B cell (primary cell): ENCODE data around the gene IPO8. TPM values are rescaled to one million over a fixed set of nuclear protein-coding genes. Genes with fewer than 3 reads are reported as not detected.

Experiments used
- ATAC-seq: fragments of 200-7000 bp; cut with Tn5 transposase; one replicate; pipeline ENCODE4 v1.10.0; 2021; ENCODE audit warnings: low read depth, mild to moderate bottlenecking, moderate number of reproducible peaks, moderate library complexity
- CTCF ChIA-PET: fragments of 350-600 bp; sonication (Branson Sonifier 250); formaldehyde crosslinking; loops from one replicate; lab custom pipeline; 2021; ENCODE audit warnings: antibody characterized with exemption, inconsistent platforms; lab: Charles Lee
- POLR2A ChIA-PET: fragments of 350-600 bp; sonication (Branson Sonifier 250); formaldehyde crosslinking; loops from one replicate; lab custom pipeline; 2021; ENCODE audit warnings: antibody characterized with exemption; lab: Charles Lee
- DNase-seq: peaks from one replicate; pipeline ENCODE4 v3.0.0; 2013
- H2AFZ ChIP-seq: 2 replicates; pipeline ENCODE4 v1.6.1; 2012; ENCODE audit warnings: mild to moderate bottlenecking, low read depth, low read length; ENCODE audit not compliant: insufficient read depth, poor library complexity, severe bottlenecking
- H3K27ac ChIP-seq, 2 donors: 1 replicate in 1 of 2; 2 replicates in 1 of 2; pipeline ENCODE4 v1.5.1; 2012 to 2013; ENCODE audit warnings: low read length in 2 of 2, mild to moderate bottlenecking in 2 of 2, moderate library complexity in 1 of 2
- H3K27me3 ChIP-seq, 4 experiments: fragments of 200-600 bp in 1 of 4; sonication (generic) in 1 of 4; replicated peaks in 1 of 4; 1 replicate in 2 of 4; 2 replicates in 2 of 4; pipeline versions ENCODE4 v1.6.1 to v1.7.0; 2013 to 2016; ENCODE audit warnings: low read length in 3 of 4, mild to moderate bottlenecking in 2 of 4, mixed read lengths in 1 of 4, moderate library complexity in 1 of 4; ENCODE audit not compliant: insufficient read depth in 4 of 4, control insufficient read depth in 3 of 4; ENCODE audit errors: control extremely low read depth in 1 of 4
- H3K36me3 ChIP-seq, 2 experiments: replicated peaks in 1 of 2; 1 replicate in 1 of 2; 2 replicates in 1 of 2; pipeline versions ENCODE4 v1.6.1 to v1.7.1; 2013; ENCODE audit warnings: low read length in 1 of 2; ENCODE audit not compliant: insufficient read depth in 2 of 2, control insufficient read depth in 1 of 2; ENCODE audit errors: control extremely low read depth in 1 of 2, extremely low read depth in 1 of 2
- H3K4me1 ChIP-seq, 2 donors: fragments of 200-600 bp in 1 of 2; sonication (generic) in 1 of 2; 1 replicate in 1 of 2; 2 replicates in 1 of 2; pipeline versions ENCODE4 v1.5.1 to v1.6.1; 2013 to 2017; ENCODE audit warnings: low read length in 2 of 2; ENCODE audit not compliant: control insufficient read depth in 2 of 2, insufficient read depth in 2 of 2
- H3K4me2 ChIP-seq: replicated peaks from 2 replicates; pipeline ENCODE3; 2012; ENCODE audit warnings: mild to moderate bottlenecking, low read depth, low read length; ENCODE audit not compliant: poor library complexity, severe bottlenecking
- H3K4me3 ChIP-seq, 5 experiments: fragments of 200-600 bp in 1 of 5; sonication (generic) in 1 of 5; 1 replicate in 3 of 5; 2 replicates in 2 of 5; pipeline versions ENCODE4 v1.5.1 to v1.7.0; 2011 to 2016; ENCODE audit warnings: low read length in 4 of 5, mild to moderate bottlenecking in 4 of 5, low read depth in 2 of 5, control low read depth in 1 of 5, moderate library complexity in 1 of 5; ENCODE audit not compliant: insufficient read depth in 1 of 5; ENCODE audit errors: control extremely low read depth in 1 of 5, extremely low read depth in 1 of 5
- H3K79me2 ChIP-seq: fragments of 200-600 bp; sonication (generic); one replicate; pipeline ENCODE4 v1.6.0; 2016; ENCODE audit warnings: low read length; ENCODE audit not compliant: control insufficient read depth, insufficient read depth
- H3K9ac ChIP-seq: fragments of 200-600 bp; sonication (generic); 2 replicates; pipeline ENCODE4 v1.6.1; 2017; ENCODE audit warnings: mild to moderate bottlenecking, low read length, moderate library complexity
- H3K9me3 ChIP-seq, 3 donors: one replicate each; pipeline versions ENCODE4 v1.6.1 to v1.7.1; 2013; ENCODE audit warnings: low read length in 2 of 3; ENCODE audit not compliant: control insufficient read depth in 2 of 3, insufficient read depth in 1 of 3; ENCODE audit errors: control extremely low read depth in 1 of 3
- H4K20me1 ChIP-seq: 2 replicates; pipeline ENCODE4 v1.6.0; 2012; ENCODE audit warnings: mild to moderate bottlenecking, low read length; ENCODE audit not compliant: insufficient read depth, control insufficient read depth, poor library complexity, severe bottlenecking
- H3K27ac Mint-ChIP-seq: one replicate; pipeline ENCODE4 v1.8.0; 2021; ENCODE audit warnings: mixed read lengths
- H3K27me3 Mint-ChIP-seq: one replicate; pipeline ENCODE4 v1.8.0; 2021; ENCODE audit warnings: mixed read lengths
- H3K4me1 Mint-ChIP-seq: one replicate; pipeline ENCODE4 v1.8.0; 2021; ENCODE audit warnings: mixed read lengths
- H3K4me3 Mint-ChIP-seq: one replicate; pipeline ENCODE4 v1.8.0; 2021; ENCODE audit warnings: mixed read lengths
- H3K9me3 Mint-ChIP-seq: one replicate; pipeline ENCODE4 v1.8.0; 2022; ENCODE audit warnings: mixed read lengths; ENCODE audit not compliant: insufficient read depth
- CTCF ChIP-seq: fragments of 200-600 bp; IDR thresholded peaks from one replicate; pipeline ENCODE4 v1.8.0; 2022; ENCODE audit warnings: antibody characterized with exemption, mild to moderate bottlenecking
- EZH2 ChIP-seq: IDR thresholded peaks from 2 replicates; pipeline ENCODE4 v1.6.1; 2012; ENCODE audit warnings: borderline replicate concordance, low read depth, mild to moderate bottlenecking, moderate library complexity, low read length; ENCODE audit not compliant: insufficient read depth, poor library complexity, severe bottlenecking
- WGBS: methylation state at CpG from one replicate; pipeline ENCODE4 v1.1.5; 2013; ENCODE audit warnings: missing lambda C conversion rate; ENCODE audit not compliant: insufficient coverage; 5-methylcytosine and 5-hydroxymethylcytosine counted together
- intact Hi-C: fragments of 100-400 bp; cut with micrococcal nuclease; formaldehyde crosslinking; loops from one replicate; pipeline ENCODE4 v1.10.0; 2022
- polyA plus RNA-seq: library from polyadenylated mRNA; depleted of rRNA; stranded (reverse); fragments of >200 nt; gene quantifications from 2 replicates; pipeline ENCODE4 v1.2.3, GENCODE V29; 2012
- total RNA-seq, 2 donors: library from RNA; stranded (reverse); fragments of 120-200 nt in 1 of 2; gene quantifications; 1 replicate in 1 of 2; 2 replicates in 1 of 2; pipeline versions ENCODE4 v1.2.3 to v1.2.4, GENCODE V29; 2013 to 2022

The IPO8 gene
- total and polyA plus RNA-seq, 2 donors (not counting 1 experiment from before 2014, with no cell fraction given) = 7.5 to 58.1 TPM

GRCh38 chr12:30696103-30696408 is 387 bp upstream of the IPO8 start:
- H3K27me3 Mint-ChIP-seq = no peaks in the 10 kb centered on the region
- Histone ChIP-seq H3K4me2 (peak overlapping the region; percentile 86), H3K36me3 (no peaks in the 10 kb centered on the region), H3K27me3 (no peaks in the 10 kb centered on the region), H2AFZ (peak overlapping the region; percentile 97), H3K79me2 (peaks cover 47% of the 10 kb centered on the region), H3K9me3 (no peaks in the 10 kb centered on the region), H3K4me1 (peaks cover 27% of the 10 kb centered on the region in 2 donors), H3K27ac (peak overlapping the region; percentile 68 to 88), H4K20me1 (peaks cover 13% of the 10 kb centered on the region), H3K9ac (peak overlapping the region; percentile 95), H3K4me3 (peak overlapping the region; percentile 64 to 95 (median 89))
- POLR2A ChIA-PET = interaction anchor here (1.2 to 1.4 kb wide), 3 partner anchors 57 to 1315 kb away, joined by 3 to 7 read pairs (median 5); partner anchors contain the start of genes CAPRIN2 and ERGIC2
- H3K4me1 Mint-ChIP-seq = peaks cover 41% of the 10 kb centered on the region
- peak overlapping the region; percentile 97 for H3K4me3 Mint-ChIP-seq
- TF ChIP-seq CTCF (no peak), EZH2 (no peak)
- no peak for DNase-seq
- no peaks in the 10 kb centered on the region for H3K9me3 Mint-ChIP-seq
- peak overlapping the region; percentile 97 for H3K27ac Mint-ChIP-seq
- no peak for ATAC-seq
- intact Hi-C loops = loop anchor here (5.0 to 10.0 kb wide), 2 partner anchors 376 to 1759 kb away; partner anchors contain the start of gene DDX11
- 19% methylated on average over 3 of the region's 6 CpGs for WGBS
- CTCF ChIA-PET = interaction anchor here (0.7 to 2.5 kb wide), 9 partner anchors 11 to 620 kb away, joined by 3 to 11 read pairs (median 4); partner anchors contain the start of gene CAPRIN2

- peaks cover 0 to 4% of the 10 kb centered on the region in 2 experiments for H3K36me3 ChIP-seq
- H3K9me3 ChIP-seq = no peaks in the 10 kb centered on the region
- ATAC-seq (no peak), DNase-seq (peak; percentile 20)
- Mint-ChIP-seq H3K4me1 (peaks cover 45% of the 10 kb centered on the region), H3K9me3 (no peaks in the 10 kb centered on the region), H3K27me3 (no peaks in the 10 kb centered on the region), H3K27ac (peak overlapping the region; percentile 92), H3K4me3 (peak overlapping the region; percentile 97)
- peaks cover 15% of the 10 kb centered on the region for H4K20me1 ChIP-seq
- peak overlapping the region; percentile 95 for H3K9ac ChIP-seq
- ChIA-PET POLR2A (interaction anchor here (0.5 to 1.4 kb wide), 3 partner anchors 9 to 1314 kb away, joined by 3 to 7 read pairs (median 4); partner anchors contain the start of gene ERGIC2), CTCF (interaction anchor here (1.1 to 2.5 kb wide), 6 partner anchors 8 to 60 kb away, joined by 3 to 11 read pairs (median 5); partner anchors contain the start of gene CAPRIN2)
- no peaks in the 10 kb centered on the region for H3K27me3 ChIP-seq
- H3K4me1 ChIP-seq = peaks cover 27% of the 10 kb centered on the region in 2 donors
- WGBS = 28% methylated on average over 6 of the region's 16 CpGs
- TF ChIP-seq EZH2 (no peak), CTCF (no peak)
- peaks cover 52% of the 10 kb centered on the region for H3K79me2 ChIP-seq
- H3K27ac ChIP-seq = peak overlapping the region in 1 of 2 donors; percentile 88
- H2AFZ ChIP-seq = peak overlapping the region; percentile 97
- intact Hi-C loops = loop anchor here (1.0 to 10.0 kb wide), 4 partner anchors 61 to 1760 kb away; partner anchors contain the start of genes DDX11 and ERGIC2
- H3K4me3 ChIP-seq = peak overlapping the region; percentile 79 to 95 (median 89)
- peak overlapping the region; percentile 86 for H3K4me2 ChIP-seq
Observed at GRCh38 chr12:30694412-30695198, 1.1 kb downstream of the IPO8 start.
